CD14-positive monocyte (primary cell): Measurements from ENCODE around the gene TMEM218. TPM values are rescaled to one million over a fixed set of nuclear protein-coding genes. Genes with fewer than 3 reads are reported as not detected.

Source experiments
- DNase-seq, 3 donors: peaks; one replicate each; pipeline ENCODE4 v3.0.0-alpha.2; 2011 to 2022
- H2AFZ ChIP-seq: 2 replicates; pipeline ENCODE4 v1.6.0; 2012; ENCODE audit warnings: mild to moderate bottlenecking, low read depth, low read length, inconsistent platforms; ENCODE audit not compliant: insufficient read depth, poor library complexity, severe bottlenecking
- H3K27ac ChIP-seq, 2 donors: 1 replicate in 1 of 2; 2 replicates in 1 of 2; pipeline ENCODE4 v1.5.1; 2012 to 2013; ENCODE audit warnings: low read length in 2 of 2, control low read depth in 1 of 2, inconsistent platforms in 1 of 2, low read depth in 1 of 2, mild to moderate bottlenecking in 1 of 2
- H3K27me3 ChIP-seq, 2 donors: one replicate each; pipeline versions ENCODE4 v1.6.0 to v1.6.1; 2011 to 2013; ENCODE audit warnings: low read length in 2 of 2; ENCODE audit not compliant: control insufficient read depth in 2 of 2, insufficient read depth in 2 of 2
- H3K36me3 ChIP-seq, 2 donors: replicated peaks in 1 of 2; 1 replicate in 1 of 2; 2 replicates in 1 of 2; pipeline versions ENCODE4 v1.5.1 to v1.6.1; 2012 to 2013; ENCODE audit warnings: low read length in 2 of 2, control low read depth in 1 of 2, inconsistent platforms in 1 of 2, mild to moderate bottlenecking in 1 of 2; ENCODE audit not compliant: insufficient read depth in 2 of 2, control insufficient read depth in 1 of 2
- H3K4me1 ChIP-seq, 2 donors: 1 replicate in 1 of 2; 2 replicates in 1 of 2; pipeline versions ENCODE4 v1.5.1 to v1.6.1; 2012 to 2013; ENCODE audit warnings: low read length in 2 of 2, control low read depth in 1 of 2, inconsistent platforms in 1 of 2, mild to moderate bottlenecking in 1 of 2, moderate library complexity in 1 of 2; ENCODE audit not compliant: insufficient read depth in 2 of 2, control insufficient read depth in 1 of 2
- H3K4me2 ChIP-seq: replicated peaks from 2 replicates; pipeline ENCODE3; 2012; ENCODE audit warnings: low read length, moderate library complexity, mild to moderate bottlenecking; ENCODE audit not compliant: poor library complexity, severe bottlenecking; ENCODE audit errors: extremely low read depth
- H3K4me3 ChIP-seq, 3 experiments: fragments of 200-600 bp in 1 of 3; sonication (generic) in 1 of 3; replicated peaks in 1 of 3; 1 replicate in 2 of 3; 2 replicates in 1 of 3; pipeline ENCODE4 v1.5.1; 2011 to 2013; ENCODE audit warnings: low read length in 3 of 3, mild to moderate bottlenecking in 3 of 3, control low read depth in 2 of 3, low read depth in 2 of 3, inconsistent platforms in 1 of 3, moderate library complexity in 1 of 3
- H3K79me2 ChIP-seq: 2 replicates; pipeline ENCODE4 v1.6.0; 2012; ENCODE audit warnings: mild to moderate bottlenecking, control low read depth, inconsistent platforms, low read length, moderate library complexity; ENCODE audit not compliant: insufficient read depth
- H3K9ac ChIP-seq: 2 replicates; pipeline ENCODE4 v1.6.0; 2017; ENCODE audit warnings: low read length, mild to moderate bottlenecking; ENCODE audit not compliant: insufficient read depth, poor library complexity, severe bottlenecking
- H3K9me3 ChIP-seq, 2 donors: replicated peaks in 1 of 2; 1 replicate in 1 of 2; 2 replicates in 1 of 2; pipeline versions ENCODE4 v1.5.1 to v1.6.1; 2012 to 2013; ENCODE audit warnings: low read length in 2 of 2, control low read depth in 1 of 2; ENCODE audit not compliant: control insufficient read depth in 1 of 2, insufficient read depth in 1 of 2
- H4K20me1 ChIP-seq: 2 replicates; pipeline ENCODE4 v1.6.0; 2012; ENCODE audit warnings: mild to moderate bottlenecking, low read length, control low read depth, moderate library complexity; ENCODE audit not compliant: insufficient read depth
- H3K27ac Mint-ChIP-seq, 7 donors: one replicate each; pipeline ENCODE4 v1.8.0; 2020; ENCODE audit warnings: mild to moderate bottlenecking in 7 of 7, mixed read lengths in 7 of 7, moderate library complexity in 6 of 7, inconsistent platforms in 2 of 7
- H3K27me3 Mint-ChIP-seq, 3 donors: one replicate each; pipeline ENCODE4 v1.8.0; 2021 to 2022; ENCODE audit warnings: low read depth in 3 of 3, mild to moderate bottlenecking in 3 of 3, mixed read lengths in 3 of 3, moderate library complexity in 3 of 3, inconsistent platforms in 1 of 3
- H3K36me3 Mint-ChIP-seq, 2 donors: one replicate each; pipeline ENCODE4 v1.8.0; 2020; ENCODE audit warnings: mixed read lengths in 2 of 2, inconsistent platforms in 1 of 2, mild to moderate bottlenecking in 1 of 2
- H3K4me1 Mint-ChIP-seq: one replicate; pipeline ENCODE4 v1.8.0; 2020; ENCODE audit warnings: mild to moderate bottlenecking, mixed read lengths
- H3K4me3 Mint-ChIP-seq, 2 donors: one replicate each; pipeline ENCODE4 v1.8.0; 2020; ENCODE audit warnings: mild to moderate bottlenecking in 2 of 2, mixed read lengths in 2 of 2, moderate library complexity in 1 of 2
- H3K9me3 Mint-ChIP-seq, 7 donors: one replicate each; pipeline ENCODE4 v1.8.0; 2020 to 2022; ENCODE audit warnings: mixed read lengths in 7 of 7, mild to moderate bottlenecking in 6 of 7, moderate library complexity in 6 of 7, inconsistent platforms in 2 of 7
- CTCF ChIP-seq: fragments of 200-600 bp; IDR thresholded peaks from one replicate; pipeline ENCODE4 v1.8.0; 2022; ENCODE audit warnings: antibody characterized with exemption, mild to moderate bottlenecking
- WGBS: methylation state at CpG from one replicate; pipeline ENCODE4 v1.1.5; 2013; ENCODE audit warnings: missing lambda C conversion rate; ENCODE audit not compliant: insufficient coverage; 5-methylcytosine and 5-hydroxymethylcytosine counted together
- intact Hi-C, 2 donors: fragments of 100-400 bp; cut with micrococcal nuclease; formaldehyde crosslinking; loops; one replicate each; pipeline versions ENCODE4 v1.15.0 to v1.15.1; 2023
- polyA plus RNA-seq, 3 donors: library from polyadenylated mRNA; depleted of rRNA in 1 of 3; unstranded in 2 of 3; stranded (reverse) in 1 of 3; fragments of 300-500 nt in 2 of 3; fragments of >200 nt in 1 of 3; fragmentation: Illumina TruSeq in 2 of 3; gene quantifications; 1 replicate in 2 of 3; 2 replicates in 1 of 3; pipeline ENCODE4 v1.2.3, GENCODE V29; 2012 to 2021

The TMEM218 gene
- polyA plus RNA-seq, 3 donors = 40.3 to 57.7 (median 55.7) TPM

GRCh38 chr11:125072218-125072960 is 39.0 kb downstream of the TMEM218 start:
- peak overlapping the region in 1 of 3 experiments; percentile 31 for H3K4me3 ChIP-seq
- H3K27me3 Mint-ChIP-seq = peaks cover 0 to 7% (median 5%) of the 10 kb centered on the region in 3 donors
- peaks cover 0 to 2% (median 0%) of the 10 kb centered on the region in 7 donors for H3K9me3 Mint-ChIP-seq
- peaks cover 40 to 64% of the 10 kb centered on the region in 2 donors for H3K36me3 Mint-ChIP-seq
- peaks cover 86% of the 10 kb centered on the region for H3K4me1 Mint-ChIP-seq
- no peaks in the 10 kb centered on the region for H4K20me1 ChIP-seq
- no peaks in the 10 kb centered on the region for H3K27me3 ChIP-seq
- peak overlapping the region; percentile 67 for H3K9ac ChIP-seq
- H3K4me3 Mint-ChIP-seq = no peak overlapping the region
- intact Hi-C loops = loop anchor here in 1 of 2 donors (5.0 kb wide), 1 partner anchor 40 kb away; the partner anchor contains the start of gene TMEM218
- H3K4me2 ChIP-seq = peak overlapping the region; percentile 9
- H3K4me1 ChIP-seq = peaks cover 87 to 92% of the 10 kb centered on the region in 2 donors
- peak overlapping the region; percentile 99 to 100 (median 99) for H3K27ac Mint-ChIP-seq
- DNase-seq = peak; percentile 88 to 96 (median 93)
- H3K79me2 ChIP-seq = peaks cover 55% of the 10 kb centered on the region
- H3K9me3 ChIP-seq = no peaks in the 10 kb centered on the region
- peaks cover 8 to 24% of the 10 kb centered on the region in 2 donors for H3K36me3 ChIP-seq
- peak overlapping the region; percentile 98 to 99 for H3K27ac ChIP-seq
- H2AFZ ChIP-seq = peak overlapping the region; percentile 18
- WGBS = 0% methylated on average over 4 of the region's 12 CpGs
- no peak for TF ChIP-seq CTCF

DNA sequence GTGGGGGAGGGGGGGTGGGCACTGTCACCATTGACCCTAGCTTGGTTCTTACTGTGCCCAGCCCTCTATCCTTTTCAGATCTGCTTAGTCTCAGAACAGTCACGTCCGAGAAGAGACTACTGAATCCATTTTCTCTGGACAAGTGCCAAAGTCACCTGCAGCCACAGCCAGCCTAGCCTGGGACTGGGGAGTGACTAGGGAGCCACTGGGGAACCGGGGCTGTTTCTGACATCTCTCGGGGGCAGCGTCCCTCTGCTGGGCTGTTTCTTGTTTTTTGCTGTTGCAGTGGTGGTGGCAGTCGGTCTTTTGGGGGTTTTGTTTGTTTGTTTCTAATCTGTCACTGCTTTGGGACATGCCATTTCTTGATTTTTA is 39.6 kb downstream of the TMEM218 start:
- 100% methylated on average over 2 of the region's 6 CpGs for WGBS
- intact Hi-C loops = loop anchor here in 1 of 2 donors (5.0 kb wide), 1 partner anchor 40 kb away; the partner anchor contains the start of gene TMEM218
- H3K27ac ChIP-seq = peak overlapping the region; percentile 98 to 99
- H3K9me3 ChIP-seq = no peaks in the 10 kb centered on the region
- H2AFZ ChIP-seq = no peak overlapping the region
- Mint-ChIP-seq H3K9me3 (peaks cover 0 to 2% (median 0%) of the 10 kb centered on the region in 7 donors), H3K27me3 (peaks cover 0 to 7% (median 5%) of the 10 kb centered on the region in 3 donors), H3K4me1 (peaks cover 90% of the 10 kb centered on the region), H3K27ac (peak overlapping the region; percentile 99 to 100 (median 99)), H3K4me3 (no peak overlapping the region), H3K36me3 (peaks cover 35 to 59% of the 10 kb centered on the region in 2 donors)
- DNase-seq = no peak
- H3K4me1 ChIP-seq = peaks cover 92 to 98% of the 10 kb centered on the region in 2 donors
- H3K36me3 ChIP-seq = peaks cover 2 to 18% of the 10 kb centered on the region in 2 donors
- peak overlapping the region; percentile 9 for H3K4me2 ChIP-seq
- peak overlapping the region; percentile 67 for H3K9ac ChIP-seq
- H3K79me2 ChIP-seq = peaks cover 55% of the 10 kb centered on the region
- no peaks in the 10 kb centered on the region for H4K20me1 ChIP-seq
- no peaks in the 10 kb centered on the region for H3K27me3 ChIP-seq
- no peak for TF ChIP-seq CTCF
- H3K4me3 ChIP-seq = peak overlapping the region in 1 of 3 experiments; percentile 31
